22Rv1 (cell line): ENCODE measurements around the gene PPM1B.

Source experiments
- CTCF ChIP-seq: fragments of 450-650 bp; IDR thresholded peaks from 2 replicates; pipeline ENCODE4 v1.5.1; 2017; ENCODE audit warnings: mild to moderate bottlenecking
- ZFX ChIP-seq: fragments of 450-650 bp; IDR thresholded peaks from 2 replicates; pipeline ENCODE4 v1.6.1; 2017; ENCODE audit warnings: antibody characterized with exemption, borderline replicate concordance

GRCh38 chr2:44233450-44234128, 64.9 kb downstream of the PPM1B start:
- TF ChIP-seq CTCF (no peak), ZFX (no peak)
